Trophoblast cell (in vitro differentiated cells and primary cell): ENCODE data around the gene KIAA0040.

Experiments used
- DNase-seq, 2 donors: peaks; one replicate each; pipeline ENCODE4 v3.0.0-alpha.2; 2016
- H2AFZ ChIP-seq: 2 replicates; pipeline ENCODE4 v1.6.1; 2013; ENCODE audit warnings: low read length, moderate library complexity, mild to moderate bottlenecking; ENCODE audit not compliant: insufficient read depth, poor library complexity
- H2AK5ac ChIP-seq: 2 replicates; pipeline ENCODE4 v1.6.1; 2013; ENCODE audit warnings: mild to moderate bottlenecking, low read length
- H2BK120ac ChIP-seq: 2 replicates; pipeline ENCODE4 v1.6.1; 2013; ENCODE audit warnings: low read length, mild to moderate bottlenecking, moderate library complexity; ENCODE audit not compliant: insufficient read depth, poor library complexity
- H2BK12ac ChIP-seq: 2 replicates; pipeline ENCODE4 v1.6.1; 2013; ENCODE audit warnings: mild to moderate bottlenecking, low read length, moderate library complexity
- H2BK5ac ChIP-seq: 2 replicates; pipeline ENCODE4 v1.6.1; 2013; ENCODE audit warnings: low read length, low read depth, moderate library complexity, mild to moderate bottlenecking; ENCODE audit not compliant: poor library complexity
- H3K14ac ChIP-seq: 2 replicates; pipeline ENCODE4 v1.6.1; 2013; ENCODE audit warnings: mild to moderate bottlenecking, low read length
- H3K18ac ChIP-seq: 2 replicates; pipeline ENCODE4 v1.6.1; 2013; ENCODE audit warnings: mild to moderate bottlenecking, low read length
- H3K23ac ChIP-seq: 2 replicates; pipeline ENCODE4 v1.6.1; 2013; ENCODE audit warnings: low read length
- H3K27ac ChIP-seq: 2 replicates; pipeline ENCODE4 v1.5.1; 2013; ENCODE audit warnings: low read depth, mild to moderate bottlenecking, inconsistent platforms, low read length, moderate library complexity
- H3K27me3 ChIP-seq: 2 replicates; pipeline ENCODE4 v1.6.1; 2013; ENCODE audit warnings: inconsistent platforms, mild to moderate bottlenecking, low read length, moderate library complexity; ENCODE audit not compliant: insufficient read depth
- H3K36me3 ChIP-seq, 2 experiments: 1 replicate in 1 of 2; 2 replicates in 1 of 2; pipeline ENCODE4 v1.6.1; 2013; ENCODE audit warnings: low read length in 2 of 2, mild to moderate bottlenecking in 2 of 2, moderate library complexity in 1 of 2; ENCODE audit not compliant: insufficient read depth in 2 of 2, control insufficient read depth in 1 of 2
- H3K4ac ChIP-seq: 2 replicates; pipeline ENCODE4 v1.6.1; 2013; ENCODE audit warnings: low read depth, mild to moderate bottlenecking, low read length, moderate library complexity
- H3K4me1 ChIP-seq, 2 experiments: 1 replicate in 1 of 2; 2 replicates in 1 of 2; pipeline ENCODE4 v1.6.1; 2013; ENCODE audit warnings: low read length in 2 of 2, mild to moderate bottlenecking in 2 of 2, moderate library complexity in 1 of 2; ENCODE audit not compliant: insufficient read depth in 2 of 2, control insufficient read depth in 1 of 2
- H3K4me2 ChIP-seq: 2 replicates; pipeline ENCODE4 v1.6.1; 2013; ENCODE audit warnings: inconsistent platforms, mild to moderate bottlenecking, low read length, moderate library complexity
- H3K4me3 ChIP-seq: 2 replicates; pipeline ENCODE4 v1.5.1; 2013; ENCODE audit warnings: mild to moderate bottlenecking, low read depth, low read length, inconsistent platforms
- H3K79me1 ChIP-seq: one replicate; pipeline ENCODE4 v1.6.1; 2013; ENCODE audit warnings: low read length
- H3K79me2 ChIP-seq: 2 replicates; pipeline ENCODE4 v1.6.1; 2013; ENCODE audit warnings: low read length, mild to moderate bottlenecking; ENCODE audit not compliant: control insufficient read depth, insufficient read depth, poor library complexity
- H3K9ac ChIP-seq: 2 replicates; pipeline ENCODE4 v1.6.1; 2013; ENCODE audit warnings: mild to moderate bottlenecking, low read length
- H3K9me3 ChIP-seq: 2 replicates; pipeline ENCODE4 v1.6.1; 2013; ENCODE audit warnings: low read depth, mild to moderate bottlenecking, control low read depth, inconsistent platforms, low read length; ENCODE audit not compliant: insufficient read depth
- H4K12ac ChIP-seq: 2 replicates; pipeline ENCODE4 v1.6.1; 2013; ENCODE audit warnings: low read depth, mild to moderate bottlenecking, low read length, moderate library complexity
- H4K8ac ChIP-seq: 2 replicates; pipeline ENCODE4 v1.6.1; 2013; ENCODE audit warnings: low read depth, mild to moderate bottlenecking, low read length, moderate library complexity
- H4K91ac ChIP-seq: one replicate; pipeline ENCODE4 v1.6.1; 2013; ENCODE audit warnings: low read depth, mild to moderate bottlenecking, low read length, moderate library complexity
- WGBS: extraction: QIAGEN DNeasy Blood & Tissue Kit; methylation state at CpG from one replicate; pipeline ENCODE4 v1.1.7; 2013; ENCODE audit warnings: missing lambda C conversion rate; ENCODE audit not compliant: insufficient read length, insufficient coverage; ENCODE audit errors: extremely low coverage; 5-methylcytosine and 5-hydroxymethylcytosine counted together

Gene KIAA0040

DNA sequence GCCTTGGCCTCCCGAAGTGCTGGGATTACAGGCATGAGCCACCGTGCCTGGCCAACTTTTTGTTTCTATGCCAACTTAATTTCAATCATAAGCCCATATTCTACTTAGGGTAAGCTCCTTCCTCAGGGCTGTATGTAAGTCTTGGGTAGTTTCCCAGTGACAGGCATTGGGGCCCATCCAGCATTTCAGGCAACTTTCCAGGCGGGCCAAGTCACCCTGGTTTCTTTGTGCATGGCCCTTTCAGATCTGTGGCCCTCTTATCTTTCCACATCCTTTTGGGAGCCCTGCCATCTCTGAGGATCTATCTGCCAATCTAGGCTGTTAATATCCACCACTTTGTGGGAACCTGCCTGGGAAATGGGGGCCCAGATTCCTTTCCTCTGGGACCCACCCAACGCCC lies 66.2 kb downstream of the KIAA0040 start:
- no peak overlapping the region for H2AFZ ChIP-seq
- H3K79me2 ChIP-seq = no peaks in the 10 kb centered on the region
- no peak for DNase-seq
- peak overlapping the region; percentile 42 for H4K91ac ChIP-seq
- no peaks in the 10 kb centered on the region for H3K36me3 ChIP-seq
- no peak overlapping the region for H4K8ac ChIP-seq
- H3K79me1 ChIP-seq = peaks cover 22% of the 10 kb centered on the region
- no peak overlapping the region for H3K9ac ChIP-seq
- H2BK120ac ChIP-seq = peak overlapping the region; percentile 39
- no peak overlapping the region for H3K14ac ChIP-seq
- WGBS = no CpG with 5 or more reads among the region's 4 CpGs
- no peak overlapping the region for H2BK5ac ChIP-seq
- H3K4me1 ChIP-seq = peaks cover 16 to 23% of the 10 kb centered on the region in 2 experiments
- H3K27ac ChIP-seq = no peak overlapping the region
- H4K12ac ChIP-seq = no peak overlapping the region
- no peak overlapping the region for H3K4me2 ChIP-seq
- H3K9me3 ChIP-seq = no peaks in the 10 kb centered on the region
- H2AK5ac ChIP-seq = no peak overlapping the region
- H2BK12ac ChIP-seq = peak overlapping the region; percentile 56
- H3K4me3 ChIP-seq = no peak overlapping the region
- no peak overlapping the region for H3K18ac ChIP-seq
- no peak overlapping the region for H3K4ac ChIP-seq
- H3K27me3 ChIP-seq = no peaks in the 10 kb centered on the region
- no peak overlapping the region for H3K23ac ChIP-seq

GRCh38 chr1:175124861-175125260 lies 67.7 kb downstream of the KIAA0040 start:
- no peak overlapping the region for H2BK5ac ChIP-seq
- H3K9me3 ChIP-seq = no peaks in the 10 kb centered on the region
- peaks cover 8 to 15% of the 10 kb centered on the region in 2 experiments for H3K4me1 ChIP-seq
- no peaks in the 10 kb centered on the region for H3K36me3 ChIP-seq
- H3K79me1 ChIP-seq = peaks cover 16% of the 10 kb centered on the region
- H4K12ac ChIP-seq = no peak overlapping the region
- H3K27ac ChIP-seq = no peak overlapping the region
- no peak overlapping the region for H4K91ac ChIP-seq
- H3K4me2 ChIP-seq = no peak overlapping the region
- H4K8ac ChIP-seq = no peak overlapping the region
- whole genome bisulfite sequencing = no CpG with 5 or more reads among the region's 1 CpG
- H3K4ac ChIP-seq = no peak overlapping the region
- H2AK5ac ChIP-seq = no peak overlapping the region
- no peak overlapping the region for H3K23ac ChIP-seq
- no peak overlapping the region for H2AFZ ChIP-seq
- H3K4me3 ChIP-seq = no peak overlapping the region
- H2BK12ac ChIP-seq = no peak overlapping the region
- no peaks in the 10 kb centered on the region for H3K27me3 ChIP-seq
- DNase-seq = no peak
- H3K9ac ChIP-seq = no peak overlapping the region
- H2BK120ac ChIP-seq = no peak overlapping the region
- no peak overlapping the region for H3K14ac ChIP-seq
- no peaks in the 10 kb centered on the region for H3K79me2 ChIP-seq
- H3K18ac ChIP-seq = no peak overlapping the region

DNA sequence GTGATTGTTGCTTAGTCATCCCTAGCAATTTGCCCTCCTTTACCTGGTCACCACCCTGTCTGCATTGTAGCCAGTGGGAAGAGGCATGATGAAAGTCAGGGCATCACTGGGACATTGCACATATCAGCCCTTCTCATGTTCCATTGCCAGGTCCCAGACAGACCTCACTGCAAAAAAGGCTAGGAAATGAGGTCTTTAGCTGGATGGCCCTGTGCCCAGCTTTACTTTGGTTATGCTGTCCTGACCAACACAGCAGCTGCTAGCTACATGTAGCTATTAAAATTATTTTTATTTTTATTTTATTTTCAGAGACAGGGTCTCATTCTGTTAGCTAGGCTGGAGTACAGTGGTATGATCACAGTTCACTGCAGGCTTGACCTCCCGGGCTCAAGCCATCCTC lies 72.1 kb downstream of the KIAA0040 start:
- Histone ChIP-seq H2BK120ac (no peak overlapping the region), H3K14ac (no peak overlapping the region), H2BK5ac (no peak overlapping the region), H2AFZ (no peak overlapping the region), H3K23ac (no peak overlapping the region), H3K27me3 (no peaks in the 10 kb centered on the region), H3K4ac (no peak overlapping the region), H4K8ac (no peak overlapping the region), H3K27ac (no peak overlapping the region), H3K79me2 (no peaks in the 10 kb centered on the region), H3K36me3 (no peaks in the 10 kb centered on the region), H3K4me1 (no peaks in the 10 kb centered on the region), H3K4me2 (no peak overlapping the region), H2BK12ac (no peak overlapping the region), H3K18ac (no peak overlapping the region), H3K9me3 (no peaks in the 10 kb centered on the region), H3K9ac (no peak overlapping the region), H2AK5ac (no peak overlapping the region), H4K12ac (no peak overlapping the region), H3K4me3 (no peak overlapping the region), H3K79me1 (no peaks in the 10 kb centered on the region), H4K91ac (no peak overlapping the region)
- no peak for DNase-seq
- WGBS = no CpG with 5 or more reads among the region's 1 CpG

DNA sequence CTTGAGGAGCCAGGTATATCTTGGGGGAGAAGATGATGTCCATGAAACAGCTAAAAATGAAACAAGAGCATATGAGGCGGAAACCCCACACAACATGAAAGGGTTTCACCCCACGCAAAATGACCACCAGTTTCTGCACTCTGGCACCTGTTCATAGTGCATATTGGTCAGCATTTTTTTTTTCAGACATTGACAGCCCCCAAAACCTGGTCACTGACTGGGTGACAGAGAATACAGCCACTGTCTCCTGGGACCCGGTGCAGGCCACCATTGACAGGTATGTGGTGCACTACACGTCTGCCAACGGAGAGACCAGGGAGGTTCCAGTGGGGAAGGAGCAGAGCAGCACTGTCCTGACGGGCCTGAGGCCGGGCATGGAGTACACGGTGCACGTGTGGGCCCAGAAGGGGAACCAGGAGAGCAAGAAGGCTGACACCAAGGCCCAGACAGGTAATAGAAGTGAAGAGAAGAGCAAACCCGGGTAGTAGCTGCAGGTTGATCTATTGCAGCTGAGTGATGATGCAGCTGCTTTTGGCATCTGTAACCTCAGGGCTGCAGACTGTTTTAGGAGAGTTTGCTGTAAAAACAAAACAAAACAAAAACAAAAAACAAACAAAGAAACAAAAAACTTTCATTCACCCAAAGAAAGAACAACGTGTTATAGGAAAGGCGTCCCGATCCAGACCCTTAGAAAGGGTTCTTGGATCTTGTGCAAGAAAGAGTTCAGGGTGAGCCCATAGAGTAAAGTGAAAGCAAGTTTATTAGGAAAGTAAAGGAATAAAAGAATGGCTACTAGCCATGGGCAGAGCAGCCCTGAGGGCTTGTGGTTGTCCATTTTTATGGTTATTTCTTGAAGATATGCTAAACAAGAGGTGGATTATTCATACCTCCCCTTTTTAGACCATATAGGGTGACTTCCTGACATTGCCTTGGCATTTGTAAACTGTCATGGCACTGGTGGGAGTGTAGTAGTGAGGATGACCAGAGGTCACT lies 73.9 kb downstream of the KIAA0040 start:
- Histone ChIP-seq H3K4me3 (no peak overlapping the region), H3K18ac (no peak overlapping the region), H3K79me2 (no peaks in the 10 kb centered on the region), H3K27me3 (no peaks in the 10 kb centered on the region), H3K4me2 (no peak overlapping the region), H2BK120ac (no peak overlapping the region), H3K79me1 (no peaks in the 10 kb centered on the region), H2AFZ (no peak overlapping the region), H3K27ac (no peak overlapping the region), H3K36me3 (no peaks in the 10 kb centered on the region), H2BK5ac (no peak overlapping the region), H3K14ac (no peak overlapping the region), H4K12ac (no peak overlapping the region), H3K23ac (no peak overlapping the region), H2BK12ac (no peak overlapping the region), H4K8ac (no peak overlapping the region), H3K9me3 (peaks cover 2% of the 10 kb centered on the region), H4K91ac (no peak overlapping the region), H3K9ac (no peak overlapping the region), H2AK5ac (no peak overlapping the region), H3K4ac (no peak overlapping the region), H3K4me1 (no peaks in the 10 kb centered on the region)
- WGBS = no CpG with 5 or more reads among the region's 13 CpGs
- DNase-seq = peak in 1 of 2 donors; percentile 16
